GM11168 (cell line): ENCODE results near the gene NUP133.
"Not testable (repeated sequence)": the region's sequence is repeated elsewhere in the genome, so short reads cannot be mapped to it uniquely, and the experiment has no call there.

Experiments used
- in situ Hi-C: fragments of 300-500 bp; cut with MboI; formaldehyde crosslinking; loops from one replicate; pipeline ENCODE4 v1.12.0; 2022; ENCODE audit warnings: low sequenced_read_pairs; ENCODE audit not compliant: unreplicated experiment

NUP133 gene

DNA sequence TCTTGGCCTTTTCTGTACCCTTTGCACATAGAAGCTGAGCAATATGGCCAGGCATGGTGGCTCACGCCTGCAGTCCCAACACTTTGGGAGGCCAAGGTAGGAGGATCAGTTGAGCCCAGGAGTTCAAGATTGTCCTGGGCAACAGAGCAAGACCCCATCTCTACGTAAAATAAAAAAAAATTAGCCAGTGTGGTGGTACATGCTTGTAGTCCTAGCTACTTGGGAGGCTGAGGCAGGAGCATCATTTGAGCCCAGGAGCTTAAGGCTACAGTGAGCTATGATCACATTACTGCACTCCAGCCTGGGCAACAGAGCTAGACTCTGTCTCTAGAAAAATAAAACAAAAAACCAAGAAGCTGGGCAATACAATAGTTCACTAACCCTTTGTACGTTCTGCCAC lies 80.6 kb downstream of the NUP133 start:
- in situ Hi-C loops: no loop called here

DNA sequence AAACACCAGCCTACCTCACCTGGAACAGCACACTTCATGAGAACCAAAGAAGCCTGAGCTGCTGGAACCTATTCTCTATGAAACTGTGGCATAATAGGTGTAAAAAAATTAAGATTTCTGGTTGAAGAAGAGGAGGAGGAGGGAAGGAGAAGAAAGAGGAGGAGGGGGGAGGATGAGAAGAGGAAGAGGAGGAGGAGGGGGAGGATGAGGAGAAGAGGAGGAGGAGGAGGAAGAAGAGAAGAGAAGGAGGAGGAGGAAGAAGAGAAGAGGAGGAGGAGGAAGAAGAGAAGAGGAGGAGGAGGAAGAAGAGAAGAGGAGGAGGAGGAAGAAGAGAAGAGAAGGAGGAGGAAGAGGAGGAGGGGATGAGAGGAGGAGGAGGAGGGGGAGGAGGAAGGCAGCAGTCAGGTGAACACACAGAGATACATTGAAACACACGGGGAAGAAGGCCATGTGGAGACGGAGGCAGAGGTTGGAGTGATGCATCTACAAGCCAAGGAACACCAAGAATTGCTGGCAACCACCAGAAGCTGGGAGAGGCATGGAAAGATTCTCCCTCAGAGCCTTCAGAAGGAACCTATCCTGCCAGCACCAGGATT lies 82.5 kb downstream of the NUP133 start:
- in situ Hi-C loops: no loop called here

DNA sequence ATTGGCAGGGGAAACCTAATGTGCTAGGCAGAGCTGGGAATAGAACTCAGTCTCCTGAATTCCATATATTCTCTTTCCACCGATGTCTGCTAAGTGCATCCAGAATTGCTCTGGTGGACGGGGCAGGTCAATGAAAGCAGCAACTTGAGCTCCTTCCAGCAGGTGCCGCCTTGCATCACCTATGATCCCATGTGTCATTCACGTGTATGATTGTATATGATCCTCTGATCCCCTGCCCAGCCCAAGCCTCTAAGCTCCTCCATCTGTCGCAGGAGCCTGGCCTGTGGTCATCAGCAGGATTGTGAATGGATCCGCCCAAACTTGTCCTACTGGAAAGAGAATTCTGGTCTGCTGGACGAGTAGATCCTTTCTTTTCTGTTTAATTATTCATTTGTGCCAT lies 87.4 kb downstream of the NUP133 start:
- in situ Hi-C loops: no loop called here

DNA sequence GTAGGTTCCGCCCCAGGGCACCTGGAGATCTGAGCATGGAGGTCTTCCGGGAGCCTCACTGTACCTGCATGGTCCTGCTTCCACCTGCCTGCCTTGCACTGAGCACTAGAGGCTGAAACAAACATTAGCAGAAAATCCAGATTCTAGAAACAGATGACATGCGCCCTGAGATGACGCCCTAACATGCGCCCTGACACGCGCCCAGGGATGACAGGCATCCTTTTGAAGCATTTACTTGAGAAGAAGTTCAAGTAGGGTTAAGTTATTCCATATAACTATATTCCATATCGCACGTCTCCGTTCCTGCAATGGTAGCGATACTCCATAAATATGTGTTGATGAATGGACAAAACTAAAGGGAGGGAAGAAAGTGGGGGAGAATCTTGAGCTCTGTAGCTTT lies 87.9 kb downstream of the NUP133 start:
- in situ Hi-C loops: no loop called here

DNA sequence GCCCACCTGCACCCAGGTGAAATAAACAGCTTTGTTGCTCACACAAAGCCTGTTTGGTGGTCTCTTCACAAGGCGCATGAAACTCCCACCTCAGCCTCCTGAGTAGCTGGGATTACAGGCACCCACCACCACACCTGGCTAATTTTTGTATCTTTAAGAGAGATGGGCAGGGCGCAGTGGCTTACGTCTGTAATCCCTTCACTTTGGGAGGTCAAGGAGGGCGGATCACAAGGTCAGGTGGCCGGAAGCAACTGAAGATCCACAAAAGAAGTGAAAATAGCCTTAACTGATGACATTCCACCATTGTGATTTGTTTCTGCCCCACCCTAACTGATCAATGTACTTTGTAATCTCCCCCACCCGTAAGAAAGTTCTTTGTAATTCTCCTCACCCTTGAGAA lies 89.6 kb downstream of the NUP133 start:
- in situ Hi-C loops: not testable (repeated sequence)

DNA sequence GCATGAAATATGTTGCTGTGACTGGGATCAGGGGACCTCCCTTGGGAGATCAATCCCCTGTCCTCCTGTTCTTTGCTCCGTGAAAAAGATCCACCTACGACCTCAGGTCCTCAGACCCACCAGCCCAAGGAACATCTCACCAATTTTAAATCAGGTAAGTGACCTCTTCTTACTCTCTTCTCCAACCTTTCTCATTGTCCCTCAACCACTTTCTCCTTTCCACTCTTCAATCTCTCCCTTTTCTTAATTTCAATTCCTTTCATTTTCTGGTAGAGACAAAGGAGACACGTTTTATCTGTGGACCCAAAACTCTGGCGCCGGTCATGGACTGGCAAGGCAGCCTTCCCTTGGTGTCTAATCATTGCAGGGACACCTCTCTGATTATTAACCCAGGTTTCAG lies 95.3 kb downstream of the NUP133 start:
- in situ Hi-C loops: not testable (repeated sequence)

DNA sequence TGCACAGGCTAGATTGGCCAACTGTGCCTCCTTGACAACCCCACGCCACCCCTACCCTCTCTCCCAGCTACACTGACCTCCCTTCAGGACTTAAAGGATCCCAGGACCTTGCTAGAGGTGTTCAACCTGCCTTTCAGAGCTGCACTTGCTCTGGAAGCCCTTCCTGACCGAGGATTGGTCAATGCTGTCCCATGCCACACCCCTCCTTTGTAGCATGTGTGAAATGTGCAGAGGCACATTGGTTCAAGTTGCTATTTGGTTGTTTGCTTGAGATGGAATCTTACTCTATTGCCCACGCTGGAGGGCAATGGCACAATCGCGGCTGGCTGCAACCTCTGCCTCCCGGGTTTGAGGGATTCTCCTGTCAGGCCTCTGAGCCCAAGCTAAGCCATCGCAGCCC lies 96.1 kb downstream of the NUP133 start:
- in situ Hi-C loops: no loop called here

DNA sequence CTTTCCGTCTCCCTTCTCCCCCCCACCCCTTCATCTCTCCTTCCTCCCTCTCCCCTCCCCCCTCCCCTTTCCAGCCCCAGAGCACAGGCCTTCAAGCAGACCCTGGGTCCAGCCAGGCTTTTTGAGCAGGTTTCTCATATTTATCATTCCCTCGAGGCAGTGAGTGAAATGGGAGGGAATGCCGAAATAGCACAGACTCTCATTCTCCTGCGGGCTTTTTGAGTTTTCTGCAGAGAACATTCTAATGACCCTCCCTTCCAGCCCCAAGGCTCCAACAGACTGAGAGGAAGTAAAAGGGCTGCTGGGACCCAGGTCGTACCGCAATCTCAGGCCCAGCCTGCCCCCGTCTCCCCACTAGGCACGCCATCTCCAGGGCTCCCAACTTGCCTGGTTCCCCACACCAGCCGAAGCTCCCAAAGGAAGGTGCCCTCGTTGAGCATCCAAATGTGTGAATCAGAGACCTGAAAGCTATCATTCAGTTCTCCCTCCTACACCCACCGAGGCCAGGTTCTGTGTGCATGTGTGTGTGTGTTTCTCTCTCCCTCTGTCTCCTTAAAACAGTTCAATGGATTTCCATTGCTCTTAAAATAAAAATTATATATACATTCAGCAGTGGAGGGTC lies 96.6 kb downstream of the NUP133 start:
- in situ Hi-C loops: no loop called here

DNA sequence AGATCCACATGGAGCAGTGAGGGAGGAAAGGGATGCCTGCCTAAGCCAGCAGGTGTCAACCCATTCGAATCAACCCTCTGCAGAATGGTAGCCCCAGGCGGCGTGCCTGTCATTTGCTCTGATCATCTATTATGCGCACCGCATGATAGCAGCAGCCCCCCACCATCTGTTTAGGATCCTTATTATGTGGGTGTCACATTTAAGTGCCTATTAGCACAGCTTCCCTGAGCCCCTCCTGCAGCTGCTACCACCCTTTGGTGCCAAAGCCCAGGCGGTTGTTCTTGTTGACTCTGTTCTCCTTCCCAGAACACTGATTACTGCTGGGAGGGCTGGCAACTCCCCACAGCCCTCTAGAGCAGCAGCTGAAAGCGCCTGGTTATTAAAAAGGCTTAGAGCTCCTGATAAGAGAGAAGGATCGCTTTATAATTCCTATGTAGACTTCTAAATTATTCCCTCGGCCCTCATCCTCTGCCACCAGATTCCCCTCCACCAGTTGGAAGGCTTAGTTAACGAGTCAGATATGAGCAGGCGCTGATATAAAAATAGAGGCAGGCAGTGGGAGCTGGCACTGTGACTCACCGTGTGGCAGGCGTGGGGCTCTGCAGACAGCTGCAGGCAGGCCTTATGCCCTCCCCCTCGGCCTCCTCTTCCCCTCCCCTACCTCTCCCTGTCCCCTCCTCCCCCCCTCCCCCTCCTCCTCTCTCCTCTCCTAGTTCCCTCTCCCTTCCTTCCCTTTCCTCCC lies 97.3 kb downstream of the NUP133 start:
- in situ Hi-C loops: no loop called here

DNA sequence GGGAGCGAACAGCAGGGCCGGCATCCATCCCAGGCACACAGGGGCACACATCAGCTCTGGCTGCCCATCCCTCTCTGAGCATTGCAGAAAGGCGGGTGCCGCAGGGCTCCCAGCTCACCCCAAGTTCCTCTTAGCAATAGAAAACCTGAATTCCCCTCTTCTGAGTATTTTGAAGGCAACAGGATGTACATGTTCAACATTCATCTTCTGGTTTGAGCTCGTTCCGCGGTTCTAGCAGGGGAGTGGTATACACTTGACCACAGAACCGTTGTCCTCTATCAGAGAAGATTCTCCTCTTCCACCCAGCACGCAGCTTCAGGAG lies 97.8 kb downstream of the NUP133 start:
- in situ Hi-C loops: no loop called here

DNA sequence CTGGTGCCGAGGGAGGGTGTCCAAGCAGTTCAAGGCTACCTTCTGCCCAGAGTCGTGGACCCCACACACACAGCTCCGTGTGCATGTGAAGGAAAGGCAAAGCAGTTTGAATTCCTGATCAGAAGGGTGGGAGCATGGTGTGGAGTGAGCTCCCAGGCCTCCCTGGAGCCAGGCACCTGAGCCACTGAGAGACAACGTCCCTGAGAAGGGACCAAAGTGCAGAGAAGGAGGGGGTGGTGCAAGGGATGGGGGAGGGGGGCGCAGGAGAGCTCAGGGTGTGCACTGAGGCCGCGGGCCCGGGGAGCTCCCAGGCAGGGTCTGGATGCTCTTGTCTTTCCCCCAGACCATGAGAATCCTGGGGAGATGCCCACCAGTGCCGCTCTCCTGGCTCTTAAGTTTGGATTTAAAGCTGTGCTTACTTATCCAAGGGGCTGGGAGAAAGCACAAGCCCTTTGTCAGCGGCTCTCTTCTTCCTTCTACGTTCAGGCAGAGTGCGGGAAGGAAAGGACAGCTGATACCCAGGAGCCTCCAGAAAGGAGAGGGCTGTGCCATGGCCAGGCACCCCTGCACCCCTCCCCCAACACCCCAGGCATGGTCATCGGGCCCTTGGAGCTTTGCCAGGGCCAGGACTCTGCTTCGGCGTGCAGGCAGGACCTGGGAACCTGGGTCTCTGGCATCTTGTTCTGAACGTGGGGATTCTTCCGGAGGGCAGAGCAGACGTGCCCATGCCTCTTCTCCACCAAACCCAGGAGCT lies 98.3 kb downstream of the NUP133 start:
- in situ Hi-C loops: no loop called here

DNA sequence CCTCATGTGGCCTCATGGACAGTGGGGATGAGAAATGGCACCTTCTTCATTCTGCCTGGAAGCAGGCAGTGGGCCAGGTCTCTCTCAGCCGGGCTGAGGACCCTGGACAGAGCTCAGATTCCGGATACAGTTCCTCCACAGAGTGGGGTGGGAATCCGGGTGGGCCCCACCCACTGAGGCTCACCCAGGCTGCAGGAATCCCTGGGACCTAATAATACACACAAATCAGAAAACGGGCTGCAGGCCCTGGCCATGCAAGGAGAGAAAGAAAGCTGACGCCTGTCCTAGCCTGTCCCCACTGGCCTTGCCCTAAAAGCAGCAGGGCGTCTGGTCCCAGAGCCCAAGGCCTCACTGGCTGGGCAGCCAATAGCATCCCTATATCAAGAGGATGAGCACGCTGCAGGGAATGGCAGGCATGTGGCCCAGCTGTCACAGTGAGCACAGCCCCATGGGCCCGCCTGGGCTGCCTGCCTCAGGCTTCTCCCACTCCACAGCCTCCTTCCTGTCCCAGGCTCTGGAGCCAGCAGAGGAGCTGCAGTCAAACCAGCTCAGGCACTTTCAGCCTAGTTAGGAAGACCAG lies 99.6 kb downstream of the NUP133 start:
- in situ Hi-C loops: no loop called here

DNA sequence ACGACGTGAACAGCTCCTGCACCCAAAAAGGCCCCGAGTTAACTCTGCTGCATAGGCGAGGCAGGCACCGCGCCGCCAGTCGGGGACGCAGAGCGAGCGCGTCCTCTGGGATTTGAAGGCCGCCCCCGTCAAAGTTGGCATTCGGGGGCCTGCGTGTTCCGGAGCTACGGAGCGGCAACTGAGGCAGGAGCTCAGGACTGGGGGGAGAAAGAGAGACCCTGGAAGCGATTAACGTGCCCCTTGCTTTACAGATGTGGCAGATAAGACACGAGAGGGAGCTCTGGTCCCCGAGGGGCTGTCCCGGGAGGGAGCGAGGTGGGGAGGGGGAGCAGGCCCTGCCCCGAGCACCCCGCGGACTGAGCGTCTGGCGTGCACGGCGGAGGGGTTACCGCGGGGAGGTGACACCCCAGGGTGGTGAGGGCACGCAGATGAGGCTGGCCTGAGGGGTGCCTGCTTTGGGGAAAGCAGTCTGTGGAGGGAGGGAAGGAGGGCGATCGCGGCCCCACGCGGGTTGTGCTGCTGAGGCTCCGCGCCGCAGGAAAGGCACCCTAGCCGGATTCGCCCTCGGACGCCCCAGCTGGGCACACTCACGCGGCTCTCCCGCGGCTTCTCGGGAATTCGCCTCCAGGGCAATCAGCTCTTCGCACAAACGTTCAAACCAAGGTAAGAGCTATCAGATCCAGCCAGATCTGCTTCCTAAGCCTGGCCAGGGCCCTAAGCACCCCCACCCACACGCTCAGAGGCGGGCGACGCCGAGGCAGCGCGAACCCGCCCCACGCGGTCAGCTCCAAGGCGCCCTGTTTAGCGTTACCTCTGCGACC lies 100.7 kb downstream of the NUP133 start:
- in situ Hi-C loops: no loop called here

DNA sequence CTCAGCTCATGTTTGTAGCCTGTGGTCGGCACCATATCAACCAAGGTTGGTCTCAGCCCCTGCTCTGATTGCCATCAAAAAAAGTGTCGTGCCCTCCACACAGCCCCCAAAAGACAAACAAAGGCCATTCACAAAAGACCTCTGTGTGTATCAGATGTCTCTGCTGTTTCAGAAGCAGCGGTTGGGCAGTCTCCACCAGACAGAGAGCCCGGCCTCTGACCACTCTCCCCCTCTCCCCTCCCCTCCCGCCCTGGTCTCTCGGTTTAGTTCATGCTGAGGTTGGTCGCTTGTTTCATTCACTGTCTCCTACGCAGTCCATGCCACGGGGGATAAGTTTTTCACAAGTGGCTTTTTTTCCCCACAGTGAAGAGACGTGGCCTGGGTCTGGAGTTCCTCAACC lies 101.3 kb downstream of the NUP133 start:
- in situ Hi-C loops: no loop called here

DNA sequence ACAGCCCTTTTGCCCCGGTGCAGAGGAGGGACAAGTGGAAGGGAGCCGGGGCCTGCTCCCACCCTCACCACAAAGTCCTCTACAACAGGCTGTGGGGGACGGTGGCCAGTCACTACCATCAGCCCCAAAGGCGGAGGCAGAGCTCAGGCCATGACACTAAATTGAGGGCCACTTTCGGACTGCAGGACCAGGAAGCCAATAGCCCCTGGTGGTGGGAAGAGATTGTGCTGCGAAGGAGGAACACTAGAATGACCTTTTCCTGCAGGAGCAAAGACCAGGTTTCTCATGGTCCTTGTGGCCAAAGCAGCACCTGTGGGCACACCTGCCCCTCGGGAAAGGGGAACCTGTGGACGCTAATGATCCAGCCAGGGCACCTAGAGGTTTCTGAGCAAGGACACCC lies 104.6 kb downstream of the NUP133 start:
- in situ Hi-C loops: no loop called here

DNA sequence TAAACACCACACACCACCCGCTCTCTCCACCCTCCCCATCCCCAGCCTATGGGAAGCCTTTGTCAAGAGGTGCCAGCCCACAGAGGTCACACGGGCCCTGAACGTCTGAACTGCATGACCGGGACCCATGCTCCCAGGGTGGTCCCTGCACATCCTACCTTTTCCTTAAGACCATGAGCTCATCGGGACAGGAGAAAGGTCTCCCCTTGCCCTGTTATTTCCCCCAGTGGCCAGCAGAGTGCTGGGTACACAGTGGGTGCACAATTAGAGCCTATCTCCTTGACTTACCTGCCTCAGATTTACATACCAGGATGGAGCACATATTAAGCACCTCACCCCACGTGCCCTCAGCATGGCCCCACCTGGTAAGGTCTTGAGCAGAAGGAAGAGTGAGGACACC lies 105.1 kb downstream of the NUP133 start:
- in situ Hi-C loops: no loop called here

DNA sequence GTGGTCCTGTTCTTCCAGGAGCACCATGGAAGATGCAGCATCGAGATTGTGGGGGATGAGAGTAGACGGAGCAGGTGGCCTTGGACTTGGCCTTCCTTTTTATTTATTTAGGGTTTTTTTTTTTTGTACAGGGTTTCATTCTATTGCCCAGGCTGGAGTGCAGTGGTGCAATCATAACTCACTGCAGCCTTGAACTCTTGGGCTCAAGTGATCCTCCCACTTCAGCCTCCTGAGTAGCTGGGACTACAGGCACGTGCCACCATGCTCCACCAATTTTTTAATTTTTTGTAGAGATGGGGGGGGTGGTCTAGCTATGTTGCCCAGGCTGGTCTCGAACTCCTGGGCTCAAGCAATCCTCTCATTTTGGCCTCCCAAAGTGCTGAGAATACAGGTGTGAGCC lies 105.8 kb downstream of the NUP133 start:
- in situ Hi-C loops: not testable (repeated sequence)

DNA sequence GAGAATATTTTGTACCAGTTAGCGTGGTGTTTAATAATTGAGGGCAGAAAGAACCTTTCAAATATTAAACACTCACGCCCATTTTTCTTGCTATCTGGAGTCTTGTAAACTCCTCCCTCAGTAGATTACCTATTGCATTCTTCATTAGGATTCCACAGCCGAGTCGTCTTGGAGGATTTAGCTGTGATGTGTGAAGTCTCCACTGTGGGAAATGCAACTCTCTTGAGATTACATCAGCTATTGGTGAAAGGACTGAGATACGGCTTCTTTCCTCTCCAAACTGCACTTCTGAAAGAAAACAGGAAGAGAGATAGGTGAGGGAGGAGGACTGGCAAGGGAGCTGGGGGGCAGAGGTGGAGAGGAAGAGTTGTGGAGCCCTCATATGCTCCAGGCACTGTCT lies 110.4 kb downstream of the NUP133 start:
- in situ Hi-C loops: no loop called here

DNA sequence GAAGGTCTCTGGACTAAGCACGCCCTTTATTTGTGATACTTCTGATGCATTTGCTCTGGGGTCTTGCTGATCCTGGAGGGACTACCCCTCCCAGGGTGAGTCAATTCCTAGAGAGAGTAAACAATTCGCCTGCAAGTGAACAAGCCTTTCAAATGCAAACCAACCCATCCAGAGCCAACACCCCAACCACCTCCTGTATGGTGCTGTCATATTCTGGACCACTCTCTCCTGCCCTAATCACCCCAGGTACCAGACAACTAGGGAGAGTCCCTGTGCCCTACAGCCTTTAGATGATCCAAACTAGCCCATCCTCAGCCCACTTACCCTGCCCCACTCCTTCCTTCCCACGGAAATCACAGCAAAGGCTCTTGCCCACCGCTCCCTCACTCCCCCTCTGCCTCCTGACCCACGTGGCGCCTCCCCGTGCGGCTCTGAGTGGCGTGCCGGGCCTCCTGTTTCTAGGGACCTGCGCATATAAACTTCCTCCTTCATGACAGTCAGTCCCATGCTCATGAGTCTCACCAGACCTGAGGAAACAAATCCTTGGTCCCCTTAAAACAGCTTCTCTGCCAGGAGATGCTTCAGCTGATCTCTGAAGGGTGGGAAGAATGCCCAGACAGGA lies 111.4 kb downstream of the NUP133 start:
- in situ Hi-C loops: no loop called here

DNA sequence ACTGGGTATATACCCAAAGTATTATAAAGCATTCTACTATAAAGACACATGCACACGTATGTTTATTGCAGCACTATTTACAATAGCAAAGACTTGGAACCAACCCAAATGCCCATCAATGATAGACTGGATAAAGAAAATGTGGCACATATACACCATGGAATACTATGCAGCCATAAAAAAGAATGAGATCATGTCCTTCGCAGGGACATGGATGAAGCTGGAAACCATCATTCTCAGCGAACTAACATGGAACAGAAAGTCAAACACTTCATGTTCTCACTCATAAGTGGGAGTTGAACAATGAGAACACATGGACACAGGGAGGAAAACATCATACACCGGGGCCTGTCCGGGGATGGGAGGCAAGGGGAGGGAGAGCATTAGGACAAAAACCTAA lies 113.6 kb downstream of the NUP133 start:
- in situ Hi-C loops: not testable (repeated sequence)
